GM12878 (cell line): ENCODE data around the gene SLC9B1. TPM values are rescaled to one million over a fixed set of nuclear protein-coding genes. Genes with fewer than 3 reads are reported as not detected.

Experiments
- ATAC-seq: fragments of 200-7000 bp; cut with Tn5 transposase; 3 replicates; pipeline ENCODE4 v1.9.1; 2020; ENCODE audit warnings: mild to moderate bottlenecking, moderate library complexity
- BruUV-seq: library from RNA; stranded (reverse); fragments of 400-500 nt; replicated peaks from 2 replicates; lab custom pipeline; 2021; lab: Mats Ljungman, UMichigan
- CTCF ChIA-PET: fragments of 300-600 bp; sonication (Branson Sonifier 250); formaldehyde crosslinking; extraction: SDS; loops from one replicate; lab custom pipeline; 2021; ENCODE audit warnings: inconsistent platforms; lab: Yijun Ruan, JAX
- POLR2A ChIA-PET: fragments of 350-600 bp; formaldehyde crosslinking; extraction: SDS; loops from one replicate; lab custom pipeline; 2021; ENCODE audit warnings: inconsistent platforms; lab: Charles Lee
- RAD21 ChIA-PET: fragments of 300-600 bp; sonication (Branson Sonifier 250); formaldehyde crosslinking; loops from one replicate; lab custom pipeline; 2023; ENCODE audit warnings: antibody characterized with exemption; ENCODE audit not compliant: unreplicated experiment; lab: Charles Lee
- SMC1A ChIA-PET: fragments of 300-600 bp; sonication (Branson Sonifier 250); formaldehyde crosslinking; loops from one replicate; lab custom pipeline; 2023; ENCODE audit not compliant: unreplicated experiment, uncharacterized antibody; lab: Charles Lee
- DNase-seq: peaks from one replicate; pipeline ENCODE4 v3.0.0-alpha.2; 2011; ENCODE audit warnings: low read depth, low spot score
- FAIRE-seq: peaks from 3 replicates; lab custom pipeline; 2011; peaks lifted over from hg19 to GRCh38; lab: Jason Lieb, UNC
- H2AFZ ChIP-seq: 2 replicates; pipeline ENCODE4 v1.6.0; 2011; ENCODE audit warnings: low read depth, low read length, control low read depth; ENCODE audit not compliant: control insufficient read depth
- H3K27ac ChIP-seq: 2 replicates; pipeline ENCODE4 v1.5.1; 2011; ENCODE audit warnings: control low read depth; ENCODE audit not compliant: control insufficient read depth, insufficient read depth
- H3K27me3 ChIP-seq, 2 experiments: replicated peaks in 1 of 2; 2 replicates each; pipeline versions ENCODE4 v1.6.0 to v1.6.1; 2011; ENCODE audit warnings: low read length in 1 of 2; ENCODE audit not compliant: control insufficient read depth in 2 of 2, insufficient read depth in 2 of 2
- H3K36me3 ChIP-seq, 2 experiments: 2 replicates each; pipeline ENCODE4 v1.5.1; 2011; ENCODE audit warnings: low read length in 1 of 2; ENCODE audit not compliant: control insufficient read depth in 2 of 2, insufficient read depth in 2 of 2
- H3K4me1 ChIP-seq: 2 replicates; pipeline ENCODE4 v1.6.1; 2011; ENCODE audit warnings: mild to moderate bottlenecking, low read length, moderate library complexity, mixed read lengths; ENCODE audit not compliant: control insufficient read depth, insufficient read depth
- H3K4me2 ChIP-seq: 2 replicates; pipeline ENCODE4 v1.6.0; 2011; ENCODE audit warnings: control low read depth; ENCODE audit not compliant: control insufficient read depth, insufficient read depth
- H3K4me3 ChIP-seq: fragments of 200-600 bp; sonication (generic); 2 replicates; pipeline ENCODE4 v1.5.1; 2016
- H3K79me2 ChIP-seq: 2 replicates; pipeline ENCODE4 v1.6.0; 2011; ENCODE audit warnings: low read length; ENCODE audit not compliant: control insufficient read depth, insufficient read depth
- H3K9ac ChIP-seq: 2 replicates; pipeline ENCODE4 v1.8.0; 2011; ENCODE audit warnings: low read length, control low read depth, mixed read lengths; ENCODE audit not compliant: control insufficient read depth, insufficient read depth
- H3K9me3 ChIP-seq: replicated peaks from 3 replicates; pipeline ENCODE4 v1.5.1; 2011; ENCODE audit warnings: mild to moderate bottlenecking, low read length; ENCODE audit not compliant: control insufficient read depth, insufficient read depth
- H4K20me1 ChIP-seq: 2 replicates; pipeline ENCODE4 v1.6.0; 2011; ENCODE audit not compliant: control insufficient read depth, insufficient read depth
- CBX3 ChIP-seq: fragments of 200-600 bp; sonication (generic); IDR thresholded peaks from 2 replicates; pipeline ENCODE4 v1.6.1; 2016; ENCODE audit warnings: low read depth, borderline replicate concordance
- FOXK2 ChIP-seq: fragments of 450-650 bp; IDR thresholded peaks from 2 replicates; pipeline ENCODE4 v1.6.1; 2017; ENCODE audit warnings: mild to moderate bottlenecking, moderate library complexity
- GABPA ChIP-seq: IDR thresholded peaks from 2 replicates; pipeline ENCODE4 v1.6.1; 2014; ENCODE audit warnings: antibody characterized with exemption, low read depth, mild to moderate bottlenecking, inconsistent platforms
- HDAC2 ChIP-seq: fragments of 200-600 bp; sonication (generic); IDR thresholded peaks from 2 replicates; pipeline ENCODE4 v1.6.1; 2017
- KLF5 ChIP-seq: fragments of 450-650 bp; IDR thresholded peaks from 2 replicates; pipeline ENCODE4 v1.6.1; 2014; ENCODE audit warnings: mild to moderate bottlenecking; ENCODE audit not compliant: partially characterized antibody
- POLR2AphosphoS2 ChIP-seq: IDR thresholded peaks from 2 replicates; pipeline ENCODE4 v1.6.1; 2011; ENCODE audit warnings: low read depth, mild to moderate bottlenecking, low read length, improper control_type of control experiment, moderate library complexity
- RAD21 ChIP-seq: IDR thresholded peaks from 2 replicates; pipeline ENCODE4 v1.6.1; 2011; ENCODE audit warnings: mild to moderate bottlenecking, low read depth, low read length, moderate library complexity; ENCODE audit not compliant: insufficient read depth
- RELA ChIP-seq: fragments of 450-650 bp; IDR thresholded peaks from 2 replicates; pipeline ENCODE4 v1.8.0; 2014; ENCODE audit warnings: borderline replicate concordance; ENCODE audit not compliant: partially characterized antibody
- STAT1 ChIP-seq: fragments of 450-650 bp; conservative IDR thresholded peaks from 2 replicates; pipeline ENCODE4 v1.6.1; 2014; ENCODE audit warnings: antibody characterized with exemption, mild to moderate bottlenecking
- STAT3 ChIP-seq: IDR thresholded peaks from 2 replicates; pipeline ENCODE4 v1.6.1; 2011; ENCODE audit warnings: low read depth, low read length, improper control_type of control experiment
- TARDBP ChIP-seq: IDR thresholded peaks from 2 replicates; pipeline ENCODE4 v1.6.1; 2016; ENCODE audit warnings: borderline replicate concordance
- ZNF384 ChIP-seq: IDR thresholded peaks from 2 replicates; pipeline ENCODE4 v1.6.1; 2012; ENCODE audit warnings: low read depth, mild to moderate bottlenecking, low read length, improper control_type of control experiment, borderline replicate concordance
- WGBS: methylation state at CpG from one replicate; pipeline ENCODE4 v1.1.6; 2016; ENCODE audit warnings: low lambda C conversion rate; ENCODE audit not compliant: insufficient replicate concordance, insufficient coverage; ENCODE audit errors: missing lambda C conversion rate; 5-methylcytosine and 5-hydroxymethylcytosine counted together
- in situ Hi-C: fragments of 300-500 bp; cut with MboI; formaldehyde crosslinking; loops from 9 replicates; pipeline ENCODE4 v1.14.3; 2018; ENCODE audit warnings: mixed read lengths
- intact Hi-C: fragments of 100-400 bp; cut with micrococcal nuclease; formaldehyde crosslinking; loops from one replicate; pipeline ENCODE4 v1.14.2; 2022; ENCODE audit not compliant: unreplicated experiment
- polyA plus RNA-seq, 11 experiments: library from polyadenylated mRNA; depleted of rRNA in 4 of 11; unstranded in 6 of 11; stranded (reverse) in 5 of 11; fragments of >200 nt; fragmentation: Nextera tagmentation in 4 of 11; fragmentation: Illumina TruSeq in 1 of 11; extraction: Ambion mirVana in 4 of 11; extraction: Trizol in 1 of 11; gene quantifications; 1 replicate in 1 of 11; 2 replicates in 10 of 11; pipeline versions ENCODE4 v1.2.1 to v1.2.3, GENCODE V29; 2011 to 2016; ENCODE audit warnings: inconsistent platforms in 2 of 11, missing spikeins in 2 of 11, low read depth in 1 of 11
- total RNA-seq, 4 experiments: library from RNA; depleted of rRNA in 3 of 4; stranded (reverse); fragments of >200 nt in 3 of 4; fragmentation: Illumina TruSeq in 1 of 4; extraction: Trizol in 1 of 4; gene quantifications; 2 replicates each; pipeline versions ENCODE4 v1.2.1 to v1.2.3, GENCODE V29; 2013 to 2021
- TF ChIP-seq, protein P1 (sequence below): fragments of 450-650 bp; formaldehyde crosslinking; IDR thresholded peaks from 2 replicates; pipeline ENCODE4 v1.4.0; 2020; ENCODE audit warnings: mild to moderate bottlenecking, moderate library complexity

SLC9B1 gene
- total and polyA plus RNA-seq, 10 of the 15 experiments (the other 5 are each of a cell fraction or from before 2014, with no cell fraction given) = 1.0 to 3.5 (median 1.8) TPM

DNA sequence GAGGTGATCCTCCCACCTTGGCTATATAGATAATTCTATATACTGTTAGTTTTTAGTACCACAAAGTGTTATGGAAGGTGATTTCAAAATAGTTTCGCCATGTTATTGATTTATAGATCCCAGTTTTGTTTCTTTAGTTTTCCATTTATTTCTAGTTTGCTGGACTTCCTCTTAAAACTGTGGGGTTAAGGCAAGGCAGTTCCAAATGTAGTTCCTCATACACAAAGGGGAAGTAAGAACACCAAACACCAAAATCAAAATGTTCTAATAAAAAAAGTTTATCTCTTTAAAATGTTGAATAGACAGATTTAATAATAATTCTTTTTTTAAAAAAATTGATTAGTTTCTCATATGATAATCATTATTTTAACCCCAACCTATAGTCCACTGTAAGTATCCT, 157.5 kb downstream of the SLC9B1 start:
- H3K9me3 ChIP-seq = peaks cover 25% of the 10 kb centered on the region
- no peaks in the 10 kb centered on the region for H4K20me1 ChIP-seq
- no peak overlapping the region for H3K4me3 ChIP-seq
- ATAC-seq = no peak
- H3K4me1 ChIP-seq = peaks cover 5% of the 10 kb centered on the region; the same call in 1 of the 2 replicates
- no TSS peak for BruUV-seq
- DNase-seq = no peak
- WGBS = 100% methylated on average over 1 of the region's 1 CpG
- POLR2A ChIA-PET = interaction anchor here (0.5 to 1.4 kb wide), 2 partner anchors 20 to 34 kb away, joined by 3 read pairs; no protein-coding TSS in a partner anchor
- H3K36me3 ChIP-seq = no peaks in the 10 kb centered on the region; a peak in 3 of 4 replicates
- H3K27me3 ChIP-seq = no peaks in the 10 kb centered on the region
- peaks cover 32% of the 10 kb centered on the region for H3K79me2 ChIP-seq
- SMC1A ChIA-PET = interaction anchor here (1.0 to 2.4 kb wide), 3 partner anchors 10 to 46 kb away, joined by 3 to 10 read pairs (median 7); no protein-coding TSS in a partner anchor
- H3K9ac ChIP-seq = no peak overlapping the region
- no peak overlapping the region for H3K4me2 ChIP-seq
- no peak overlapping the region for H2AFZ ChIP-seq
- in situ Hi-C loops = no loop called here
- no peak overlapping the region for H3K27ac ChIP-seq
- FAIRE-seq = no peak
- CTCF ChIA-PET = interaction anchor here (1.6 to 1.8 kb wide), 2 partner anchors 10 to 12 kb away, joined by 5 read pairs; no protein-coding TSS in a partner anchor
- intact Hi-C loops = no loop called here
- TF ChIP-seq POLR2AphosphoS2 = no peak
- TF ChIP-seq FOXK2 = no peak
- TF ChIP-seq RAD21 = no peak
- no peak for TF ChIP-seq RELA
- no peak for TF ChIP-seq STAT1
- no peak for TF ChIP-seq KLF5
- TF ChIP-seq TARDBP = no peak
- no peak for TF ChIP-seq ZNF384
- TF ChIP-seq, protein P1, sequence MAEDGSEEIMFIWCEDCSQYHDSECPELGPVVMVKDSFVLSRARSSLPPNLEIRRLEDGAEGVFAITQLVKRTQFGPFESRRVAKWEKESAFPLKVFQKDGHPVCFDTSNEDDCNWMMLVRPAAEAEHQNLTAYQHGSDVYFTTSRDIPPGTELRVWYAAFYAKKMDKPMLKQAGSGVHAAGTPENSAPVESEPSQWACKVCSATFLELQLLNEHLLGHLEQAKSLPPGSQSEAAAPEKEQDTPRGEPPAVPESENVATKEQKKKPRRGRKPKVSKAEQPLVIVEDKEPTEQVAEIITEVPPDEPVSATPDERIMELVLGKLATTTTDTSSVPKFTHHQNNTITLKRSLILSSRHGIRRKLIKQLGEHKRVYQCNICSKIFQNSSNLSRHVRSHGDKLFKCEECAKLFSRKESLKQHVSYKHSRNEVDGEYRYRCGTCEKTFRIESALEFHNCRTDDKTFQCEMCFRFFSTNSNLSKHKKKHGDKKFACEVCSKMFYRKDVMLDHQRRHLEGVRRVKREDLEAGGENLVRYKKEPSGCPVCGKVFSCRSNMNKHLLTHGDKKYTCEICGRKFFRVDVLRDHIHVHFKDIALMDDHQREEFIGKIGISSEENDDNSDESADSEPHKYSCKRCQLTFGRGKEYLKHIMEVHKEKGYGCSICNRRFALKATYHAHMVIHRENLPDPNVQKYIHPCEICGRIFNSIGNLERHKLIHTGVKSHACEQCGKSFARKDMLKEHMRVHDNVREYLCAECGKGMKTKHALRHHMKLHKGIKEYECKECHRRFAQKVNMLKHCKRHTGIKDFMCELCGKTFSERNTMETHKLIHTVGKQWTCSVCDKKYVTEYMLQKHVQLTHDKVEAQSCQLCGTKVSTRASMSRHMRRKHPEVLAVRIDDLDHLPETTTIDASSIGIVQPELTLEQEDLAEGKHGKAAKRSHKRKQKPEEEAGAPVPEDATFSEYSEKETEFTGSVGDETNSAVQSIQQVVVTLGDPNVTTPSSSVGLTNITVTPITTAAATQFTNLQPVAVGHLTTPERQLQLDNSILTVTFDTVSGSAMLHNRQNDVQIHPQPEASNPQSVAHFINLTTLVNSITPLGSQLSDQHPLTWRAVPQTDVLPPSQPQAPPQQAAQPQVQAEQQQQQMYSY = no peak
- TF ChIP-seq GABPA = no peak
- no peak for TF ChIP-seq STAT3
- no peak for TF ChIP-seq HDAC2
- no peak for TF ChIP-seq CBX3
- RAD21 ChIA-PET = no interaction called here
